GM18517 (cell line): ENCODE data around the gene SLC9B2.

ENCODE experiments used
- ATAC-seq: cut with Tn5 transposase; IDR thresholded peaks from one replicate; pipeline ENCODE4 v1.9.1; 2021; ENCODE audit warnings: mild to moderate bottlenecking, moderate library complexity; ENCODE audit not compliant: unreplicated experiment

The SLC9B2 gene

GRCh38 chr4:103076747-103077347, at the start of gene SLC9B2:
SLC9B2 (minus strand) TSS chr4:103076761; CDS start chr4:103067550, 9,211 bp downstream.
- peak; percentile 38 for ATAC-seq

- ATAC-seq: no peak
Observed at GRCh38 chr4:103126126-103126525, 49.6 kb upstream of the SLC9B2 start.

- no peak for ATAC-seq
Observed at GRCh38 chr4:103123114-103123513, 46.6 kb upstream of the SLC9B2 start.

- no peak for ATAC-seq
Observed at GRCh38 chr4:103118166-103118565, 41.6 kb upstream of the SLC9B2 start.

GRCh38 chr4:103111598-103111997, 35.0 kb upstream of the SLC9B2 start:
- ATAC-seq: no peak

GRCh38 chr4:103108542-103108941, 32.0 kb upstream of the SLC9B2 start:
- no peak for ATAC-seq

- no peak for ATAC-seq
Observed at GRCh38 chr4:103105558-103106356, 29.2 kb upstream of the SLC9B2 start.

- ATAC-seq: no peak
Observed at GRCh38 chr4:103104886-103105285, 28.3 kb upstream of the SLC9B2 start.

GRCh38 chr4:103100691-103101090, 24.1 kb upstream of the SLC9B2 start:
- no peak for ATAC-seq

- peak; percentile 97 for ATAC-seq
Observed at GRCh38 chr4:103099691-103100392, 23.3 kb upstream of the SLC9B2 start, which contains the start of gene BDH2. BDH2 (minus strand) TSS chr4:103099834; CDS start chr4:103096254, 3,580 bp downstream.

- no peak for ATAC-seq
Observed at GRCh38 chr4:103098756-103099440, 22.3 kb upstream of the SLC9B2 start.

GRCh38 chr4:103098341-103098740, 21.8 kb upstream of the SLC9B2 start:
- no peak for ATAC-seq

- no peak for ATAC-seq
Observed at GRCh38 chr4:103097112-103097511, 20.6 kb upstream of the SLC9B2 start.

GRCh38 chr4:103095080-103095479, 18.5 kb upstream of the SLC9B2 start:
- ATAC-seq: no peak

- no peak for ATAC-seq
Observed at GRCh38 chr4:103092245-103092644, 15.7 kb upstream of the SLC9B2 start.

GRCh38 chr4:103091601-103092223, 15.2 kb upstream of the SLC9B2 start:
- peak; percentile 86 for ATAC-seq

- no peak for ATAC-seq
Observed at GRCh38 chr4:103089481-103089880, 12.9 kb upstream of the SLC9B2 start.

- no peak for ATAC-seq
Observed at GRCh38 chr4:103086551-103086950, 10.0 kb upstream of the SLC9B2 start.

GRCh38 chr4:103085555-103086196, 9.1 kb upstream of the SLC9B2 start:
- ATAC-seq: no peak

GRCh38 chr4:103079621-103080020, 3.1 kb upstream of the SLC9B2 start:
- no peak for ATAC-seq
